Mesendoderm (in vitro differentiated cells): ENCODE data around the gene MOGAT1.
A peak's percentile ranks its signal among the peaks of the same experiment; 100 is the strongest.

Experiments used
- DNase-seq: peaks from one replicate; pipeline ENCODE4 v3.0.0; 2013
- H2AK5ac ChIP-seq: 2 replicates; pipeline ENCODE4 v1.6.1; 2013; ENCODE audit warnings: low read length, inconsistent platforms
- H2BK120ac ChIP-seq: 2 replicates; pipeline ENCODE4 v1.6.1; 2013; ENCODE audit warnings: low read depth, mild to moderate bottlenecking, low read length, moderate library complexity, mixed read lengths
- H2BK15ac ChIP-seq: replicated peaks from 2 replicates; pipeline ENCODE4 v1.6.1; 2013; ENCODE audit warnings: low read depth, mild to moderate bottlenecking, moderate library complexity
- H2BK5ac ChIP-seq: 2 replicates; pipeline ENCODE4 v1.6.1; 2013; ENCODE audit warnings: low read length, inconsistent platforms
- H3K18ac ChIP-seq: 2 replicates; pipeline ENCODE4 v1.6.1; 2013; ENCODE audit warnings: mild to moderate bottlenecking, low read length, mixed read lengths
- H3K23ac ChIP-seq: one replicate; pipeline ENCODE4 v1.6.1; 2013; ENCODE audit warnings: low read length
- H3K27ac ChIP-seq: 2 replicates; pipeline ENCODE4 v1.5.1; 2013; ENCODE audit warnings: low read depth, mild to moderate bottlenecking, inconsistent platforms, low read length, moderate library complexity
- H3K27me3 ChIP-seq: 2 replicates; pipeline ENCODE4 v1.6.1; 2013; ENCODE audit warnings: low read length, control low read depth, mild to moderate bottlenecking, inconsistent platforms; ENCODE audit not compliant: insufficient read depth, poor library complexity
- H3K36me3 ChIP-seq: 2 replicates; pipeline ENCODE4 v1.6.1; 2013; ENCODE audit warnings: low read length, inconsistent platforms; ENCODE audit not compliant: control insufficient read depth, insufficient read depth
- H3K4ac ChIP-seq: one replicate; pipeline ENCODE4 v1.6.1; 2013; ENCODE audit warnings: low read depth, mild to moderate bottlenecking, low read length, moderate library complexity
- H3K4me1 ChIP-seq: 2 replicates; pipeline ENCODE4 v1.6.1; 2013; ENCODE audit warnings: low read depth, low read length, inconsistent platforms; ENCODE audit not compliant: control insufficient read depth
- H3K4me2 ChIP-seq: 2 replicates; pipeline ENCODE4 v1.6.1; 2013; ENCODE audit warnings: low read length
- H3K4me3 ChIP-seq: 2 replicates; pipeline ENCODE4 v1.5.1; 2013; ENCODE audit warnings: mild to moderate bottlenecking, low read length
- H3K56ac ChIP-seq: one replicate; pipeline ENCODE4 v1.6.1; 2013; ENCODE audit warnings: low read length
- H3K79me1 ChIP-seq: 2 replicates; pipeline ENCODE4 v1.6.1; 2013; ENCODE audit warnings: low read length, inconsistent platforms
- H3K79me2 ChIP-seq: 2 replicates; pipeline ENCODE4 v1.6.1; 2013; ENCODE audit warnings: mild to moderate bottlenecking, low read length; ENCODE audit not compliant: control insufficient read depth, insufficient read depth
- H3K9ac ChIP-seq: 2 replicates; pipeline ENCODE4 v1.6.1; 2013; ENCODE audit warnings: low read length, inconsistent platforms
- H4K5ac ChIP-seq: one replicate; pipeline ENCODE4 v1.6.1; 2013; ENCODE audit warnings: low read length
- H4K8ac ChIP-seq: one replicate; pipeline ENCODE4 v1.6.1; 2013; ENCODE audit warnings: low read depth, mild to moderate bottlenecking, control low read depth, low read length, moderate library complexity
- WGBS: extraction: QIAGEN DNeasy Blood & Tissue Kit; methylation state at CpG from one replicate; pipeline ENCODE4 v1.1.7; 2013; ENCODE audit warnings: low lambda C conversion rate, missing lambda C conversion rate; ENCODE audit not compliant: insufficient coverage; ENCODE audit errors: extremely low coverage; 5-methylcytosine and 5-hydroxymethylcytosine counted together

MOGAT1 gene

GRCh38 chr2:222739939-222740338 lies 68.5 kb downstream of the MOGAT1 start:
- no peak overlapping the region for H3K27ac ChIP-seq
- H3K36me3 ChIP-seq = no peaks in the 10 kb centered on the region
- H2BK120ac ChIP-seq = no peak overlapping the region

GRCh38 chr2:222743251-222743812 lies 71.9 kb downstream of the MOGAT1 start:
- H2BK120ac ChIP-seq = no peak overlapping the region
- H3K56ac ChIP-seq = no peak overlapping the region
- no peak overlapping the region for H4K5ac ChIP-seq
- H3K23ac ChIP-seq = no peak overlapping the region
- H3K4me2 ChIP-seq = no peak overlapping the region
- no peak overlapping the region for H2BK15ac ChIP-seq
- no peak for DNase-seq
- H3K4me1 ChIP-seq = no peaks in the 10 kb centered on the region
- H3K18ac ChIP-seq = no peak overlapping the region
- WGBS = no CpG with 5 or more reads among the region's 10 CpGs
- no peaks in the 10 kb centered on the region for H3K27me3 ChIP-seq
- no peak overlapping the region for H3K9ac ChIP-seq
- no peaks in the 10 kb centered on the region for H3K79me2 ChIP-seq
- no peak overlapping the region for H3K27ac ChIP-seq
- H3K4ac ChIP-seq = no peak overlapping the region
- no peak overlapping the region for H3K4me3 ChIP-seq
- H3K36me3 ChIP-seq = no peaks in the 10 kb centered on the region
- no peak overlapping the region for H2BK5ac ChIP-seq
- no peak overlapping the region for H2AK5ac ChIP-seq
- no peak overlapping the region for H4K8ac ChIP-seq
- H3K79me1 ChIP-seq = no peaks in the 10 kb centered on the region

More at GRCh38 chr2:222739939-222740338, 68.5 kb downstream of the MOGAT1 start:
- H3K27me3 ChIP-seq = no peaks in the 10 kb centered on the region
- H3K4me2 ChIP-seq = no peak overlapping the region
- H2BK5ac ChIP-seq = no peak overlapping the region
- no peak overlapping the region for H4K5ac ChIP-seq
- no peaks in the 10 kb centered on the region for H3K4me1 ChIP-seq
- H2AK5ac ChIP-seq = no peak overlapping the region
- no peak overlapping the region for H3K18ac ChIP-seq
- no peaks in the 10 kb centered on the region for H3K79me2 ChIP-seq
- H4K8ac ChIP-seq = no peak overlapping the region
- H3K4me3 ChIP-seq = no peak overlapping the region
- no peaks in the 10 kb centered on the region for H3K79me1 ChIP-seq
- DNase-seq = no peak
- H3K9ac ChIP-seq = no peak overlapping the region
- no peak overlapping the region for H3K4ac ChIP-seq
- H2BK15ac ChIP-seq = no peak overlapping the region
- no peak overlapping the region for H3K23ac ChIP-seq
- no peak overlapping the region for H3K56ac ChIP-seq
- no CpG with 5 or more reads among the region's 4 CpGs for WGBS

- Histone ChIP-seq H4K5ac (no peak overlapping the region), H3K4ac (no peak overlapping the region), H3K79me2 (no peaks in the 10 kb centered on the region), H4K8ac (no peak overlapping the region), H3K18ac (no peak overlapping the region), H3K4me1 (no peaks in the 10 kb centered on the region), H2BK5ac (no peak overlapping the region), H3K27me3 (no peaks in the 10 kb centered on the region), H3K27ac (no peak overlapping the region), H3K79me1 (no peaks in the 10 kb centered on the region), H3K36me3 (no peaks in the 10 kb centered on the region), H3K23ac (no peak overlapping the region), H3K9ac (no peak overlapping the region), H2AK5ac (no peak overlapping the region), H3K4me2 (no peak overlapping the region), H2BK15ac (no peak overlapping the region), H3K56ac (no peak overlapping the region), H2BK120ac (no peak overlapping the region), H3K4me3 (no peak overlapping the region)
- no peak for DNase-seq
- no CpG with 5 or more reads among the region's 8 CpGs for WGBS
Observed at GRCh38 chr2:222745836-222746559, 74.5 kb downstream of the MOGAT1 start.

GRCh38 chr2:222747526-222748160 lies 76.2 kb downstream of the MOGAT1 start:
- no CpG with 5 or more reads among the region's 5 CpGs for WGBS

GRCh38 chr2:222750533-222750932 lies 79.1 kb downstream of the MOGAT1 start:
- no peaks in the 10 kb centered on the region for H3K79me2 ChIP-seq
- no CpG with 5 or more reads among the region's 3 CpGs for WGBS
- no peak overlapping the region for H3K9ac ChIP-seq
- H3K79me1 ChIP-seq = no peaks in the 10 kb centered on the region
- no peak overlapping the region for H3K23ac ChIP-seq
- no peak for DNase-seq
- no peaks in the 10 kb centered on the region for H3K36me3 ChIP-seq
- H3K27ac ChIP-seq = no peak overlapping the region
- no peak overlapping the region for H3K4me3 ChIP-seq
- H2BK120ac ChIP-seq = no peak overlapping the region
- no peak overlapping the region for H3K4me2 ChIP-seq
- H3K4ac ChIP-seq = no peak overlapping the region
- H2BK5ac ChIP-seq = no peak overlapping the region
- no peak overlapping the region for H2AK5ac ChIP-seq
- no peak overlapping the region for H4K8ac ChIP-seq
- no peak overlapping the region for H2BK15ac ChIP-seq
- H3K18ac ChIP-seq = no peak overlapping the region
- H3K56ac ChIP-seq = no peak overlapping the region
- no peak overlapping the region for H4K5ac ChIP-seq
- no peaks in the 10 kb centered on the region for H3K27me3 ChIP-seq
- H3K4me1 ChIP-seq = peaks cover 2% of the 10 kb centered on the region

More at GRCh38 chr2:222747526-222748160, 76.2 kb downstream of the MOGAT1 start:
- Histone ChIP-seq H2BK120ac (no peak overlapping the region), H3K4me3 (no peak overlapping the region), H3K4ac (no peak overlapping the region), H2AK5ac (no peak overlapping the region), H3K56ac (no peak overlapping the region), H3K27ac (no peak overlapping the region), H4K5ac (no peak overlapping the region), H3K9ac (no peak overlapping the region), H4K8ac (peak overlapping the region; percentile 82), H3K4me2 (no peak overlapping the region), H3K18ac (peak overlapping the region; percentile 28), H2BK15ac (no peak overlapping the region), H2BK5ac (no peak overlapping the region), H3K79me1 (no peaks in the 10 kb centered on the region), H3K36me3 (no peaks in the 10 kb centered on the region), H3K4me1 (no peaks in the 10 kb centered on the region), H3K27me3 (no peaks in the 10 kb centered on the region), H3K23ac (no peak overlapping the region), H3K79me2 (no peaks in the 10 kb centered on the region)
- DNase-seq = no peak
